ACC112 (cell line): ENCODE results near the gene KRTAP7-1.

ENCODE experiments used
- H2AFZ ChIP-seq: fragments of 200-600 bp; sonication (generic); one replicate; pipeline ENCODE4 v1.6.0; 2017; ENCODE audit warnings: antibody characterized with exemption, low read length; ENCODE audit not compliant: unreplicated experiment
- H3K27ac ChIP-seq: fragments of 200-600 bp; sonication (generic); 2 replicates; pipeline ENCODE4 v1.5.1; 2014; ENCODE audit warnings: low read depth, mild to moderate bottlenecking, antibody characterized with exemption, low read length, moderate library complexity
- H3K27me3 ChIP-seq: fragments of 200-600 bp; sonication (generic); 2 replicates; pipeline ENCODE4 v1.6.1; 2014; ENCODE audit warnings: mild to moderate bottlenecking, antibody characterized with exemption, low read length, moderate library complexity, mixed read lengths; ENCODE audit not compliant: insufficient read depth
- H3K36me3 ChIP-seq: fragments of 200-600 bp; sonication (generic); 2 replicates; pipeline ENCODE4 v1.6.1; 2016; ENCODE audit warnings: mild to moderate bottlenecking, antibody characterized with exemption, low read length, moderate library complexity, mixed read lengths; ENCODE audit not compliant: insufficient read depth
- H3K4me1 ChIP-seq: fragments of 200-600 bp; sonication (generic); one replicate; pipeline ENCODE4 v1.6.1; 2016; ENCODE audit warnings: low read length, mixed read lengths; ENCODE audit not compliant: insufficient read depth, unreplicated experiment, control insufficient read depth
- H3K4me3 ChIP-seq: fragments of 200-600 bp; sonication (generic); 2 replicates; pipeline ENCODE4 v1.5.1; 2014; ENCODE audit warnings: mild to moderate bottlenecking, low read depth, low read length
- H3K79me2 ChIP-seq: fragments of 200-600 bp; sonication (generic); one replicate; pipeline ENCODE4 v1.6.0; 2016; ENCODE audit warnings: low read length; ENCODE audit not compliant: control insufficient read depth, unreplicated experiment, insufficient read depth

Gene KRTAP7-1

DNA sequence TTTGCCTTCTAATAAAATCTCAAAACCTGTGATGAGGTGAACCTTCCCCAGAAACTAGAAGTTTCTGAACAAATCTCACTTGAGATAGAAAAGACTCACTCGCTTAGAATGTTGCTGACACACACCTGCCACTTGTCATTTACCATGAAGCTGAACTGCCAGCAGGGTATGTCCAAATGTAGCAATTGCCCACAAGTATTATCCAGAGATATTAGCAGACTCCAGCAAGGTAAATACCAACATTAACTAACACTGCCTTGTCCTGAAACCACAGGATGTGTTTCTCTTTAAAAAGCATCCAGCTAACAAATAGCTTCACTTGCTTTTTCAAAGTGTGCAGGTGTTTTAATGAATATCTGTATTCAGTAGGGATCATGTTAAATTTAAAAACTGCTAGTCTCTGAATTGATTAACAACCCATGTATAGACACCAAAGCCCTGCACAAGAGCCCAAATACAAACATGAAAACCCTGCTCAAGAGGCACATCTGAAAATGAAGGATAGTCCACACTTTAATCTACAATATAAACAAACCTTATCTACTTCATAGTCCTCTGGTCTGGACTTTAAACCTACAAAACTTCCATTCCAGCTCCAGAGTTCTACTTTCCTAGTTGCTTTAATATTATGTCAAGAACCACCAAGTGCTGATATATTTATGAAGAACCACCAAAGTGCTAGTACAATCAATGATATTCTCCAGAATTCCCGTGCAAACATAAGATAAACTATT is 35.8 kb downstream of the KRTAP7-1 start:
- Histone ChIP-seq H3K27ac (no peak overlapping the region), H2AFZ (no peak overlapping the region), H3K4me3 (no peak overlapping the region), H3K36me3 (no peaks in the 10 kb centered on the region), H3K4me1 (no peaks in the 10 kb centered on the region), H3K27me3 (no peaks in the 10 kb centered on the region), H3K79me2 (no peaks in the 10 kb centered on the region)

DNA sequence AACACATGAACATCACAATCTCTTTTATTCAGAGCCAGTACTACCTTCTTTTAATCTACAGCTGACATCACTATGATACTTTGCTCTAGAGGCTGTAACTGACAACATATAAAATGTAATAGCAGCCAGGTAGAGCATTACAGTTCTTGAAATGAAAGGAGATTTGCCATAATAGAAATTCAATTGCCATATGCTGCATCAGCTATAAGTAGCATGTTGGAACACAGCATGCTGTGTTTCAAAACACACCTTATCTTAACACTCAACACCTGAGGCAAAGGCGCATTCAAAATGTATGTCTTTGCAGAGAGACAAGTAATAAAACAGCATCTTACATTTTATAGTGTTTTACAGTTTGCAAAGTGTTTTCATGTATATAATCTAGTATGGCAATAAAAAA is 50.3 kb downstream of the KRTAP7-1 start:
- Histone ChIP-seq H3K36me3 (no peaks in the 10 kb centered on the region), H2AFZ (no peak overlapping the region)

More for the DNA sequence above, 50.3 kb downstream of the KRTAP7-1 start:
- Histone ChIP-seq H3K27ac (no peak overlapping the region), H3K4me3 (no peak overlapping the region), H3K4me1 (no peaks in the 10 kb centered on the region), H3K27me3 (no peaks in the 10 kb centered on the region), H3K79me2 (no peaks in the 10 kb centered on the region)
